WTC11 (cell line): ENCODE measurements around the gene METTL25B. TPM values are rescaled to one million over a fixed set of nuclear protein-coding genes. Genes with fewer than 3 reads are reported as not detected.

Source experiments
- ATAC-seq: fragments of 200-7000 bp; cut with Tn5 transposase; 2 replicates; pipeline ENCODE4 v1.10.0; 2021; ENCODE audit warnings: mild to moderate bottlenecking, moderate library complexity
- CTCF ChIA-PET: fragments of 300-600 bp; sonication (Branson Sonifier 250); formaldehyde crosslinking; loops from one replicate; lab custom pipeline; 2021; ENCODE audit warnings: antibody characterized with exemption; lab: Charles Lee
- POLR2A ChIA-PET: fragments of 350-600 bp; sonication (Branson Sonifier 250); formaldehyde crosslinking; loops from one replicate; lab custom pipeline; 2021; ENCODE audit warnings: antibody characterized with exemption; lab: Charles Lee
- DNase-seq: peaks from one replicate; pipeline ENCODE4 v3.0.0; 2021; ENCODE audit warnings: low spot score
- H3K27ac Mint-ChIP-seq: 2 replicates; pipeline ENCODE4 v1.8.0; 2021; ENCODE audit warnings: mixed read lengths
- H3K27me3 Mint-ChIP-seq: 2 replicates; pipeline ENCODE4 v1.8.0; 2021; ENCODE audit warnings: low read depth, mild to moderate bottlenecking, moderate library complexity, mixed read lengths
- H3K36me3 Mint-ChIP-seq: 2 replicates; pipeline ENCODE4 v1.8.0; 2021; ENCODE audit warnings: mixed read lengths
- H3K4me1 Mint-ChIP-seq: 2 replicates; pipeline ENCODE4 v1.8.0; 2022; ENCODE audit warnings: mixed read lengths
- H3K4me3 Mint-ChIP-seq: 2 replicates; pipeline ENCODE4 v1.8.0; 2021; ENCODE audit warnings: mild to moderate bottlenecking, moderate library complexity, mixed read lengths
- H3K9me3 Mint-ChIP-seq: 2 replicates; pipeline ENCODE4 v1.8.0; 2021; ENCODE audit warnings: mixed read lengths
- ELF4 ChIP-seq: sonication (generic); formaldehyde crosslinking; IDR thresholded peaks from 2 replicates; pipeline ENCODE4 v1.8.1; 2022; ENCODE audit warnings: low read depth, mild to moderate bottlenecking, moderate library complexity, missing genetic modification reagents
- EMX1 ChIP-seq: fragments of 250-450 bp; sonication (Bioruptor Pico); IDR thresholded peaks from 2 replicates; pipeline ENCODE4 v1.8.0; 2021; ENCODE audit warnings: mild to moderate bottlenecking
- ESRRA ChIP-seq: sonication (generic); formaldehyde crosslinking; IDR thresholded peaks from 2 replicates; pipeline ENCODE4 v1.8.1; 2022; ENCODE audit warnings: mild to moderate bottlenecking, missing genetic modification reagents, borderline replicate concordance
- FOXJ3 ChIP-seq: sonication (generic); formaldehyde crosslinking; IDR thresholded peaks from 2 replicates; pipeline ENCODE4 v1.9.0; 2021; ENCODE audit warnings: missing genetic modification reagents, mild to moderate bottlenecking, borderline replicate concordance
- FOXK1 ChIP-seq: sonication (generic); formaldehyde crosslinking; IDR thresholded peaks from 2 replicates; pipeline ENCODE4 v1.8.0; 2022; ENCODE audit warnings: mild to moderate bottlenecking, moderate library complexity, missing genetic modification reagents
- HMGA2 ChIP-seq: fragments of 250-450 bp; sonication (Bioruptor Pico); IDR thresholded peaks from 2 replicates; pipeline ENCODE4 v1.4.0; 2021; ENCODE audit warnings: mild to moderate bottlenecking, moderate library complexity
- NFATC4 ChIP-seq: fragments of 250-450 bp; sonication (Bioruptor Pico); IDR thresholded peaks from 2 replicates; pipeline ENCODE4 v1.9.0; 2021; ENCODE audit warnings: mild to moderate bottlenecking
- NFYB ChIP-seq: sonication (generic); formaldehyde crosslinking; conservative IDR thresholded peaks from 2 replicates; pipeline ENCODE4 v1.8.0; 2022; ENCODE audit warnings: low read depth, missing genetic modification reagents
- SP1 ChIP-seq: sonication (generic); formaldehyde crosslinking; conservative IDR thresholded peaks from 2 replicates; pipeline ENCODE4 v1.8.1; 2022; ENCODE audit warnings: missing genetic modification reagents
- TCF7 ChIP-seq: sonication (generic); formaldehyde crosslinking; IDR thresholded peaks from 2 replicates; pipeline ENCODE4 v1.8.0; 2022; ENCODE audit warnings: mild to moderate bottlenecking, low read depth, missing genetic modification reagents, moderate library complexity
- TEAD1 ChIP-seq: sonication (generic); formaldehyde crosslinking; IDR thresholded peaks from 2 replicates; pipeline ENCODE4 v1.8.0; 2022; ENCODE audit warnings: mild to moderate bottlenecking, missing genetic modification reagents
- ZSCAN18 ChIP-seq: fragments of 250-450 bp; sonication (Bioruptor Pico); IDR thresholded peaks from 2 replicates; pipeline ENCODE4 v2.1.2; 2022; ENCODE audit warnings: mild to moderate bottlenecking, moderate library complexity
- total RNA-seq: library from RNA; stranded (reverse); gene quantifications from 3 replicates; pipeline ENCODE4 v1.2.3, GENCODE V29; 2021
- TF ChIP-seq, protein P1 (sequence below): sonication (generic); formaldehyde crosslinking; IDR thresholded peaks from 2 replicates; pipeline ENCODE4 v1.8.0; 2022; ENCODE audit warnings: mild to moderate bottlenecking, missing genetic modification reagents
- TF ChIP-seq, protein P2 (sequence below): fragments of 250-450 bp; sonication (Bioruptor Pico); IDR thresholded peaks from 2 replicates; pipeline ENCODE4 v1.8.0; 2021; ENCODE audit warnings: mild to moderate bottlenecking
- TF ChIP-seq, protein P3 (sequence below): sonication (generic); formaldehyde crosslinking; IDR thresholded peaks from 2 replicates; pipeline ENCODE4 v1.8.1; 2022; ENCODE audit warnings: mild to moderate bottlenecking, moderate library complexity, missing genetic modification reagents
- TF ChIP-seq, protein P4 (sequence below): sonication (generic); formaldehyde crosslinking; IDR thresholded peaks from 2 replicates; pipeline ENCODE4 v1.8.0; 2023; ENCODE audit warnings: mild to moderate bottlenecking, missing genetic modification reagents
- TF ChIP-seq, protein P5 (sequence below): sonication (generic); formaldehyde crosslinking; IDR thresholded peaks from 2 replicates; pipeline ENCODE4 v1.8.0; 2022; ENCODE audit warnings: missing genetic modification reagents
- TF ChIP-seq, protein P6 (sequence below): fragments of 250-450 bp; sonication (Bioruptor Pico); IDR thresholded peaks from 2 replicates; pipeline ENCODE4 v1.9.0; 2021; ENCODE audit warnings: mild to moderate bottlenecking

The METTL25B gene
- total RNA-seq, 1 experiment from 2014 or later = 32.0 TPM

DNA sequence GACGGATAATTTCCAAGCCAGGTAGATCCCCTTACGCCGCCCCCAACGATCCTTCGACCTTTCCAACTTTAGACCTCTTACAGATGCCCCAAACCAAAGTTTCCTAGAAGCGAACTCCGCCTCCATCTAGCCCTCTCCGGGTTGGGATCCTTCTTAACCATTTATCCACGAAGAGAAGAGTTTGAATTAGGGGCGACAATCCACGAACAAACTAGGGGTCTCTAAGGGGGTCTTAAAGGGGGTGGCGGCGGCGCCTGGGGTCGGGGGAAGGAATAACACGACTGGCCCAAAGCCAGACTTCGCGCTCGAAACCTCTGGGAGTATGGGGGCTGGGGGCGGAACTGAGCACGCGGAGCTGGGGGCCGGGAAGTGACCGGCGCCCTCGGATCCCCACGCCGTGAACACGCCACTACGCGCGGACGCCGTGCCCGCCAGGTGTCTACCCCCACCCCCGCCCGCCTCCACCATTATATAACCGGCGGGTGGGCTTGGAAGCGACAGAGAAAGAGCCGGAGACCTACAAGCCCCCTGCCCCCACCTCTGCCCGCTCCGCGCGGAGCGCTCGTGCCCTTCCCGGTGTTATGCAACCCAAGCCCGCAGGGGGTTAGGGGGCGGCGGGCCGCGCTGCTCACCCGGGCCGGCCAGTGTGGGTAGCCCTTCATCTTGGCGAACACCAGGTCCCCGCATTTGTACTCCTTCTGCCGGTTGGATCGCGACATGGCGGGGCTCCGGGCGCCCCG lies 22.6 kb downstream of the METTL25B start (continued):
- TF ChIP-seq TEAD1 (CRISPR knock-in tag) = no peak
- no peak for TF ChIP-seq TCF7 (CRISPR knock-in tag)
- TF ChIP-seq, protein P1, sequence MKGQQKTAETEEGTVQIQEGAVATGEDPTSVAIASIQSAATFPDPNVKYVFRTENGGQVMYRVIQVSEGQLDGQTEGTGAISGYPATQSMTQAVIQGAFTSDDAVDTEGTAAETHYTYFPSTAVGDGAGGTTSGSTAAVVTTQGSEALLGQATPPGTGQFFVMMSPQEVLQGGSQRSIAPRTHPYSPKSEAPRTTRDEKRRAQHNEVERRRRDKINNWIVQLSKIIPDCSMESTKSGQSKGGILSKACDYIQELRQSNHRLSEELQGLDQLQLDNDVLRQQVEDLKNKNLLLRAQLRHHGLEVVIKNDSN (CRISPR knock-in tag) = 0 out of 2 replicates have a peak, but pooled peaks have one; percentile 35
- TF ChIP-seq, protein P2, sequence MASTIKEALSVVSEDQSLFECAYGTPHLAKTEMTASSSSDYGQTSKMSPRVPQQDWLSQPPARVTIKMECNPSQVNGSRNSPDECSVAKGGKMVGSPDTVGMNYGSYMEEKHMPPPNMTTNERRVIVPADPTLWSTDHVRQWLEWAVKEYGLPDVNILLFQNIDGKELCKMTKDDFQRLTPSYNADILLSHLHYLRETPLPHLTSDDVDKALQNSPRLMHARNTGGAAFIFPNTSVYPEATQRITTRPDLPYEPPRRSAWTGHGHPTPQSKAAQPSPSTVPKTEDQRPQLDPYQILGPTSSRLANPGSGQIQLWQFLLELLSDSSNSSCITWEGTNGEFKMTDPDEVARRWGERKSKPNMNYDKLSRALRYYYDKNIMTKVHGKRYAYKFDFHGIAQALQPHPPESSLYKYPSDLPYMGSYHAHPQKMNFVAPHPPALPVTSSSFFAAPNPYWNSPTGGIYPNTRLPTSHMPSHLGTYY = no peak
- TF ChIP-seq FOXJ3 (CRISPR knock-in tag) = no peak
- TF ChIP-seq ELF4 (CRISPR knock-in tag) = no peak
- TF ChIP-seq, protein P3, sequence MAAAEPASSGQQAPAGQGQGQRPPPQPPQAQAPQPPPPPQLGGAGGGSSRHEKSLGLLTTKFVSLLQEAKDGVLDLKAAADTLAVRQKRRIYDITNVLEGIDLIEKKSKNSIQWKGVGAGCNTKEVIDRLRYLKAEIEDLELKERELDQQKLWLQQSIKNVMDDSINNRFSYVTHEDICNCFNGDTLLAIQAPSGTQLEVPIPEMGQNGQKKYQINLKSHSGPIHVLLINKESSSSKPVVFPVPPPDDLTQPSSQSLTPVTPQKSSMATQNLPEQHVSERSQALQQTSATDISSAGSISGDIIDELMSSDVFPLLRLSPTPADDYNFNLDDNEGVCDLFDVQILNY = no peak
- TF ChIP-seq, protein P4, sequence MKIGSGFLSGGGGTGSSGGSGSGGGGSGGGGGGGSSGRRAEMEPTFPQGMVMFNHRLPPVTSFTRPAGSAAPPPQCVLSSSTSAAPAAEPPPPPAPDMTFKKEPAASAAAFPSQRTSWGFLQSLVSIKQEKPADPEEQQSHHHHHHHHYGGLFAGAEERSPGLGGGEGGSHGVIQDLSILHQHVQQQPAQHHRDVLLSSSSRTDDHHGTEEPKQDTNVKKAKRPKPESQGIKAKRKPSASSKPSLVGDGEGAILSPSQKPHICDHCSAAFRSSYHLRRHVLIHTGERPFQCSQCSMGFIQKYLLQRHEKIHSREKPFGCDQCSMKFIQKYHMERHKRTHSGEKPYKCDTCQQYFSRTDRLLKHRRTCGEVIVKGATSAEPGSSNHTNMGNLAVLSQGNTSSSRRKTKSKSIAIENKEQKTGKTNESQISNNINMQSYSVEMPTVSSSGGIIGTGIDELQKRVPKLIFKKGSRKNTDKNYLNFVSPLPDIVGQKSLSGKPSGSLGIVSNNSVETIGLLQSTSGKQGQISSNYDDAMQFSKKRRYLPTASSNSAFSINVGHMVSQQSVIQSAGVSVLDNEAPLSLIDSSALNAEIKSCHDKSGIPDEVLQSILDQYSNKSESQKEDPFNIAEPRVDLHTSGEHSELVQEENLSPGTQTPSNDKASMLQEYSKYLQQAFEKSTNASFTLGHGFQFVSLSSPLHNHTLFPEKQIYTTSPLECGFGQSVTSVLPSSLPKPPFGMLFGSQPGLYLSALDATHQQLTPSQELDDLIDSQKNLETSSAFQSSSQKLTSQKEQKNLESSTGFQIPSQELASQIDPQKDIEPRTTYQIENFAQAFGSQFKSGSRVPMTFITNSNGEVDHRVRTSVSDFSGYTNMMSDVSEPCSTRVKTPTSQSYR = 0 out of 2 replicates have a peak, but pooled peaks have one; percentile 34
- TF ChIP-seq FOXK1 (CRISPR knock-in tag) = no peak
- peak; percentile 70; the same call in 1 of the 2 replicates for TF ChIP-seq ESRRA
- TF ChIP-seq, protein P5, sequence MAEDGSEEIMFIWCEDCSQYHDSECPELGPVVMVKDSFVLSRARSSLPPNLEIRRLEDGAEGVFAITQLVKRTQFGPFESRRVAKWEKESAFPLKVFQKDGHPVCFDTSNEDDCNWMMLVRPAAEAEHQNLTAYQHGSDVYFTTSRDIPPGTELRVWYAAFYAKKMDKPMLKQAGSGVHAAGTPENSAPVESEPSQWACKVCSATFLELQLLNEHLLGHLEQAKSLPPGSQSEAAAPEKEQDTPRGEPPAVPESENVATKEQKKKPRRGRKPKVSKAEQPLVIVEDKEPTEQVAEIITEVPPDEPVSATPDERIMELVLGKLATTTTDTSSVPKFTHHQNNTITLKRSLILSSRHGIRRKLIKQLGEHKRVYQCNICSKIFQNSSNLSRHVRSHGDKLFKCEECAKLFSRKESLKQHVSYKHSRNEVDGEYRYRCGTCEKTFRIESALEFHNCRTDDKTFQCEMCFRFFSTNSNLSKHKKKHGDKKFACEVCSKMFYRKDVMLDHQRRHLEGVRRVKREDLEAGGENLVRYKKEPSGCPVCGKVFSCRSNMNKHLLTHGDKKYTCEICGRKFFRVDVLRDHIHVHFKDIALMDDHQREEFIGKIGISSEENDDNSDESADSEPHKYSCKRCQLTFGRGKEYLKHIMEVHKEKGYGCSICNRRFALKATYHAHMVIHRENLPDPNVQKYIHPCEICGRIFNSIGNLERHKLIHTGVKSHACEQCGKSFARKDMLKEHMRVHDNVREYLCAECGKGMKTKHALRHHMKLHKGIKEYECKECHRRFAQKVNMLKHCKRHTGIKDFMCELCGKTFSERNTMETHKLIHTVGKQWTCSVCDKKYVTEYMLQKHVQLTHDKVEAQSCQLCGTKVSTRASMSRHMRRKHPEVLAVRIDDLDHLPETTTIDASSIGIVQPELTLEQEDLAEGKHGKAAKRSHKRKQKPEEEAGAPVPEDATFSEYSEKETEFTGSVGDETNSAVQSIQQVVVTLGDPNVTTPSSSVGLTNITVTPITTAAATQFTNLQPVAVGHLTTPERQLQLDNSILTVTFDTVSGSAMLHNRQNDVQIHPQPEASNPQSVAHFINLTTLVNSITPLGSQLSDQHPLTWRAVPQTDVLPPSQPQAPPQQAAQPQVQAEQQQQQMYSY (CRISPR knock-in tag) = no peak
- TF ChIP-seq EMX1 (CRISPR knock-in tag) = no peak
- TF ChIP-seq HMGA2 (CRISPR knock-in tag) = no peak
- TF ChIP-seq, protein P6, sequence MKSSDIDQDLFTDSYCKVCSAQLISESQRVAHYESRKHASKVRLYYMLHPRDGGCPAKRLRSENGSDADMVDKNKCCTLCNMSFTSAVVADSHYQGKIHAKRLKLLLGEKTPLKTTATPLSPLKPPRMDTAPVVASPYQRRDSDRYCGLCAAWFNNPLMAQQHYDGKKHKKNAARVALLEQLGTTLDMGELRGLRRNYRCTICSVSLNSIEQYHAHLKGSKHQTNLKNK (CRISPR knock-in tag) = no peak
- TF ChIP-seq SP1 (CRISPR knock-in tag) = no peak

- H3K36me3 Mint-ChIP-seq = no peaks in the 10 kb centered on the region
- POLR2A ChIA-PET = interaction anchor here (0.7 to 2.3 kb wide), 13 partner anchors 9 to 141 kb away, joined by 3 to 36 read pairs (median 7); partner anchors contain the start of genes CRABP2, ISG20L2, METTL25B and MRPL24
- DNase-seq = no peak
- TF ChIP-seq, protein P6 (CRISPR knock-in tag) = no peak
- no peak for TF ChIP-seq NFYB (CRISPR knock-in tag)
- TF ChIP-seq ZSCAN18 (CRISPR knock-in tag) = no peak
- TF ChIP-seq ESRRA = 0 out of 2 replicates have a peak, but pooled peaks have one; percentile 6
- TF ChIP-seq NFATC4 (CRISPR knock-in tag) = no peak
- TF ChIP-seq, all 79 proteins: peak for 1
- H3K9me3 Mint-ChIP-seq = no peaks in the 10 kb centered on the region
- H3K4me1 Mint-ChIP-seq = peaks cover 45% of the 10 kb centered on the region
- H3K27me3 Mint-ChIP-seq = no peaks in the 10 kb centered on the region; the same call in 1 of the 2 replicates
- no peak for ATAC-seq
- CTCF ChIA-PET = interaction anchor here (0.5 to 4.6 kb wide), 19 partner anchors 9 to 173 kb away, joined by 3 to 43 read pairs (median 4); partner anchors contain the start of genes CRABP2, ISG20L2, METTL25B and MRPL24
- H3K27ac Mint-ChIP-seq = peak within 1 kb of the TSS; percentile 97
- peak within 1 kb of the TSS; percentile 96 for H3K4me3 Mint-ChIP-seq
Measured at GRCh38 chr1:156751451-156751756, 23.1 kb downstream of the METTL25B start, which contains the start of gene HDGF. HDGF (minus strand) TSS chr1:156751675; CDS start chr1:156751429, 246 bp downstream.
